Measurements from ENCODE around the gene PGM1. TPM values are rescaled to one million over a fixed set of nuclear protein-coding genes. Genes with fewer than 3 reads are reported as not detected.

The PGM1 gene
- total RNA-seq, 4 donors from 2014 or later = 36.7 to 57.0 (median 50.8) TPM

GRCh38 chr1:63671514-63671913 is 78.3 kb downstream of the PGM1 start:
- H3K9me3 ChIP-seq = no peaks in the 10 kb centered on the region
- TF ChIP-seq EP300 (IDR thresholded peaks at IDR 0.05) = no peak
- no peak for TF ChIP-seq POLR2A (IDR thresholded peaks at IDR 0.05)
- TF ChIP-seq, protein P1, sequence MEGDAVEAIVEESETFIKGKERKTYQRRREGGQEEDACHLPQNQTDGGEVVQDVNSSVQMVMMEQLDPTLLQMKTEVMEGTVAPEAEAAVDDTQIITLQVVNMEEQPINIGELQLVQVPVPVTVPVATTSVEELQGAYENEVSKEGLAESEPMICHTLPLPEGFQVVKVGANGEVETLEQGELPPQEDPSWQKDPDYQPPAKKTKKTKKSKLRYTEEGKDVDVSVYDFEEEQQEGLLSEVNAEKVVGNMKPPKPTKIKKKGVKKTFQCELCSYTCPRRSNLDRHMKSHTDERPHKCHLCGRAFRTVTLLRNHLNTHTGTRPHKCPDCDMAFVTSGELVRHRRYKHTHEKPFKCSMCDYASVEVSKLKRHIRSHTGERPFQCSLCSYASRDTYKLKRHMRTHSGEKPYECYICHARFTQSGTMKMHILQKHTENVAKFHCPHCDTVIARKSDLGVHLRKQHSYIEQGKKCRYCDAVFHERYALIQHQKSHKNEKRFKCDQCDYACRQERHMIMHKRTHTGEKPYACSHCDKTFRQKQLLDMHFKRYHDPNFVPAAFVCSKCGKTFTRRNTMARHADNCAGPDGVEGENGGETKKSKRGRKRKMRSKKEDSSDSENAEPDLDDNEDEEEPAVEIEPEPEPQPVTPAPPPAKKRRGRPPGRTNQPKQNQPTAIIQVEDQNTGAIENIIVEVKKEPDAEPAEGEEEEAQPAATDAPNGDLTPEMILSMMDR (IDR thresholded peaks at IDR 0.05) = no peak
- no peaks in the 10 kb centered on the region for H3K27me3 ChIP-seq
- H3K27ac ChIP-seq = no peak overlapping the region
- H3K36me3 ChIP-seq = no peaks in the 10 kb centered on the region
- no peak for DNase-seq (ENCODE audit: low spot score in 2 of 2)
- WGBS, 2 donors = 94 to 96% methylated on average over 1 of the region's 1 CpG
- no peak overlapping the region for H3K4me3 ChIP-seq
- peaks cover 0 to 26% (median 3%) of the 10 kb centered on the region in 4 donors for H3K4me1 ChIP-seq

DNA sequence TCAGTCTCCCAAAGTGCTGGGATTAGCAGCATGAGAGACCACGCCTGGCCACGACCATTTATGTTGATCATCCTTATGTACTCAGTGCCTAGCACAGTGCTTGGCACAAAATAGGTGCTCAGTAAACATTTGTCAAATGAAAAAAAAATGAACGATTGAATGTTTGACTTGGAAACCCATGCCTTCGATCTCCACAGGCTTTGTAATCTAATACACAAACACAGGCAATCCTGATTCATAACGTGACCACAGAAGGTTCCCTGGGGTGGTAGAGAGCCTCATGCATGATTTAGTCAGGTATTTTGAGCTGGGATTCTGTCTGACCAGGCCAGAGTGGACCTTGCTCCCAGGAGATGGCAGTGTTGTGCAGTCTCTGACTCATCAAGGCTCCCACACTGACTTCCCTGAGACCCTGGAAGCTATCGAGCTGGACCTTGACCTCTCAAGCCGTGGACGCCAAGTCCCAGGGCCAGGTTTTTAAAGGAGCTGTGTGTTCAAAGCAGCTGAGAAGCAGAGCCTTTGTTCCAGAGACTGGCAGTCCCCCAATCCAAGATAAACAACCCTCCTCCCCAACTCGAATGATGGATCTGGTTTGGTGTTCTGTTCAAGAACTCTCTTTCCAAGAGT is 81.1 kb downstream of the PGM1 start:
- H3K4me1 ChIP-seq = peaks cover 0 to 24% (median 3%) of the 10 kb centered on the region in 4 donors
- 34 to 36% methylated on average over 9 of the region's 9 CpGs for WGBS, 2 donors
- TF ChIP-seq POLR2A (IDR thresholded peaks at IDR 0.05) = no peak
- TF ChIP-seq EP300 (IDR thresholded peaks at IDR 0.05) = peak in 1 of 2 donors; percentile 36
- TF ChIP-seq, protein P1 (IDR thresholded peaks at IDR 0.05) = peak; percentile 55 to 72 (median 59)
- H3K27me3 ChIP-seq = no peaks in the 10 kb centered on the region
- no peak overlapping the region for H3K4me3 ChIP-seq
- peak overlapping the region in 3 of 4 donors; percentile 15 to 62 (median 60) for H3K27ac ChIP-seq
- H3K9me3 ChIP-seq = no peaks in the 10 kb centered on the region
- no peaks in the 10 kb centered on the region for H3K36me3 ChIP-seq
- DNase-seq (ENCODE audit: low spot score in 2 of 2) = peak; percentile 74 to 82

DNA sequence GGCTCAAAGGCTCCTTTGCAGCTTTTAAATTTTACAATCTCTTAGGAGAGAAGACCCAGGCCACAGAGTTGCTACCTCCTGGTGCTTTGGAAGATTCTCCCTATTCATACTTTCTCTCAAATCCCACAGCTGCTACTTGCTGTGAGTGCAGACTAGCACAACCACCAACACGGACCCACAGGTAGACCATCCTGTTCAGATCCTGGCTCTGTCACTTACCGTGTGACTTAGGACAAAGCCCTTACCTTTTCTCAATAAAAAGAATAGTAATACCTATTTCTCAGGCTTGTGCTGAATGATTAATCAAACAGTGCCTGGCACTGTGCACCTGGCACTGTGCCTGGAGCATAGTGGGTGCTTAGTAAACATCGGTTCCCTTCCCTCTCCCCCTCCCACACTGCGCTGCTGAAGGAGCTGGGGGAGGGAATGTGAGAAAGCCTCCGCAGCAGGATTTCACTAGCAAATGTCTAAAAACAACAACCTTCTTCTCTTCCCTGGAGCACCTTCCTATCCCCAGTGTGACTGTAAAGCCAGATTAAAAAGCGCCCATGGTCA is 81.7 kb downstream of the PGM1 start:
- peak overlapping the region in 3 of 4 donors; percentile 15 to 62 (median 60) for H3K27ac ChIP-seq
- H3K4me1 ChIP-seq = peaks cover 0 to 18% (median 3%) of the 10 kb centered on the region in 4 donors
- 63 to 67% methylated on average over 6 of the region's 6 CpGs for WGBS, 2 donors
- H3K36me3 ChIP-seq = no peaks in the 10 kb centered on the region
- no peak for DNase-seq (ENCODE audit: low spot score in 2 of 2)
- H3K27me3 ChIP-seq = no peaks in the 10 kb centered on the region
- TF ChIP-seq POLR2A (IDR thresholded peaks at IDR 0.05) (no peak), EP300 (IDR thresholded peaks at IDR 0.05) (no peak)
- TF ChIP-seq, protein P1 (IDR thresholded peaks at IDR 0.05) = no peak
- no peak overlapping the region for H3K4me3 ChIP-seq
- H3K9me3 ChIP-seq = peaks cover 0 to 2% (median 0%) of the 10 kb centered on the region in 4 donors

- no peak for DNase-seq (ENCODE audit: low spot score in 2 of 2)
- peaks cover 0 to 2% (median 0%) of the 10 kb centered on the region in 4 donors for H3K9me3 ChIP-seq
- TF ChIP-seq POLR2A (IDR thresholded peaks at IDR 0.05) = no peak
- no peak for TF ChIP-seq EP300 (IDR thresholded peaks at IDR 0.05)
- TF ChIP-seq, protein P1 (IDR thresholded peaks at IDR 0.05) = no peak
- no peaks in the 10 kb centered on the region for H3K36me3 ChIP-seq
- peaks cover 0 to 17% (median 3%) of the 10 kb centered on the region in 4 donors for H3K4me1 ChIP-seq
- H3K27me3 ChIP-seq = no peaks in the 10 kb centered on the region
- H3K4me3 ChIP-seq = no peak overlapping the region
- 79 to 80% methylated on average over 9 of the region's 9 CpGs for WGBS, 2 donors
- peak overlapping the region in 3 of 4 donors; percentile 15 to 62 (median 60) for H3K27ac ChIP-seq
These were observed 82.3 kb downstream of the PGM1 start for GRCh38 chr1:63675420-63675931.

DNA sequence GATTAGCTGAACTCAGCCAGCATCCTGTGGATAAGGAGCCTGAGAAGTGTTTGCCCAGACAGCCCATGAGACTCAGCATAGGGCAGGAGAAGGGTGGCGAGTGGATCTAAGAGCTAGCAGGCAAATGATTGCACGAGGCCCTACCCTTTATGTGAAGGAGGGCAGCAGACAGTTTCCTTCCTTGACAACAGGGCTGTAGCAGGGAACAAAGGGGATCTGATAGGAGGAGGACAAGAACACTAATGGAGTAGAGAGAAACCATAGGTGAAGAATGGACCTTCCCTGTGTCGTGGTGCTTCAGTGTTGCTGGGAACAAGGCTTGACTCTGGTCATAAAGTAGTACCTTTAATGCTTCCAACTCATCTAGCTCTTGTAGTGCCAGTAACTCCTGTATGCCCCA is 84.3 kb downstream of the PGM1 start:
- Histone ChIP-seq H3K27me3 (no peaks in the 10 kb centered on the region), H3K9me3 (peaks cover 0 to 2% (median 0%) of the 10 kb centered on the region in 4 donors)
- WGBS, 2 donors = 80 to 84% methylated on average over 3 of the region's 3 CpGs

More for the DNA sequence above, 84.3 kb downstream of the PGM1 start:
- Histone ChIP-seq H3K4me1 (peaks cover 0 to 17% (median 3%) of the 10 kb centered on the region in 4 donors), H3K4me3 (no peak overlapping the region), H3K27ac (no peak overlapping the region), H3K36me3 (no peaks in the 10 kb centered on the region)
- no peak for DNase-seq (ENCODE audit: low spot score in 2 of 2)
- TF ChIP-seq, protein P1 (IDR thresholded peaks at IDR 0.05) = no peak
- TF ChIP-seq EP300 (IDR thresholded peaks at IDR 0.05) = no peak
- TF ChIP-seq POLR2A (IDR thresholded peaks at IDR 0.05) = no peak
